ENCODE data around the gene BBS1.

BBS1 gene

GRCh38 chr11:66477263-66478201 is 32.9 kb upstream of the BBS1 start:
- DNase-seq = no peak

DNA sequence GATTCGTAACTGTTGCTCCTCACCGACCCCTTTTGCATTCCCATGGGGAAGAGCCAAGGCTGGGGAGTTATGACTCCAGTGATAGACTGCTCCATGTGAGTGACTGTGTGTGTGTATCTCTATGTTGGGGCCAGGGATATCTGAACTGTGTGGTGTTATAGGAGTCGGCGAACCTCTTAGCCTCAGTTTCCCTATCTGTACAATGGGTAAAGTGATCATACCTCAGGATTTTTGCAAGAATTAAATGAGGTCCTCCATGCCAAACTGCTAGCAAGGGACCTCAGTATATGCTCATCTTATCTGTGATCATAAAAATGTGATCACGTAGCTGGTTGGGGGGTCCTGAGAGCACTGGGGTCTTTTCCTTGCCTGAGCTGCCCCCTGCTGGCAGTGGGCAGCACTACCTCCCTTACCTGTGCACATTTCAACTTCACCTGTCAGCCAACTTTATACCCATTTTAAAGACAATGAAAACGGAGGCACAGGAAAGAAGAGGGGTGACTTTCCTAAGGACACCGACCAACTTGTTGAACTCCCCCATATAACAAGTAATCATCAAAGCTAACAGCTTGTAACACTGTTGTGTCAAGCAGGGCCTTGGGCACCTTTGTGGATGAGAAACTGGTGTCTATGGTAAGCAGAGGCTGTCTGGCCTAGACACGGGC is 31.6 kb upstream of the BBS1 start:
- DNase-seq = no peak

DNA sequence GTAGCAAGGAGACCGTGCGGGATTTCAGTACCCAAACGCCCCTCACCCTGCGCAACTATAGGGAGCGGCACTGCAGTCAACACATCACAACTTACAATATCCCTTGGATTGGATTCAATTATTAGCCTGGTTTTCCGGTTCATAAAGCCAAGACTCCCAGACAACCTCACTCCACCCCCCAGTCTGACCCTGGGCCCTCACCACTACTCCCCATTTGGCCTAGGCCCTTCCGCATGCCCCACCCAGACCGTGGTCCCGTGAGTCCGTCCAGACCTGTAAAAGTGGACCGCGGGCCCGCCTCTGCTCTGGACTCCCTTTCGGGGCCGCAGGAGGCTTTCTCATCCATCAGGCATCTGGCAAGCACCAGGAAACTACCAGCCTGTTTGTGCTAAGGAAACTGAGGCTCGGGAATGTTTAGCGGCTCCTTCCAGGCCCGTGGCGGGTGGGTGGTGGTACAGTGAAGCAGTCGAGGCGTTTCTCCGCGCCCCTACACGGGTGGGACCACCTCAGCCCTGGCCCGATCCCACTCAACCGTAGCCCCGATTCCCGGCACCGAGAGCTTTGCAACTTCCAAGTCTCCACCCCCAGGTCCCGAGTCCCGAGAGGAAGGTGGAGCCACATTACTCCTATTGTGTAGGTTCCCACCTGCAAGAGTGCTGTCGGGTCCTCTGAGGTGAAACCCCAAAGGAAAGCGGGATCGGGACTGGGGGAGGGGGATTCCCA is 30.9 kb upstream of the BBS1 start:
- DNase-seq = peak; percentile 82

- peak; percentile 98 for DNase-seq
These were observed 30.1 kb upstream of the BBS1 start, which contains the start of gene DPP3 for GRCh38 chr11:66480117-66480938. TSS of gene DPP3 (plus strand) at chr11:66480434. CDS start at chr11:66482201, 1,767 bp downstream.

- DNase-seq = no peak
These were observed 25.5 kb upstream of the BBS1 start for GRCh38 chr11:66484806-66485380.

DNA sequence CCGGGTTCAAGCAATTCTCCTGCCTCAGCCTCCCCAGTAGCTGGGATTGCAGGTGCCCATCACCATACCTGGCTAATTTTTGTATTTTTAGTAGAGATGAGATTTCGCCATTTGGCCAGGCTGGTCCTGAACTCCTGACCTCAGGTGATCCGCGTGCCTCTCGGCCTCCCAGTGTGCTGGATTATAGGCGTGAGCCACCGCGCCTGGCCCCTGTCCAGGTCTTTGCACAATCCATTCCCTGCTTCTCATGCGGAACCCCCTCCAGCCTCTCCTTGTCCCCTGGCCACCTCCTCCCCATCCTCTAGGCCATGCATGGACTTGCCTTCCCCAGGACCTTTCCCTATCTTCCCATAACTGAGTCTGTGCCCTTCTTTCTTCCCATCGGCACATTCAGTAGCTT is 21.5 kb upstream of the BBS1 start:
- DNase-seq = no peak

- peak; percentile 63 for DNase-seq
These were observed 20.8 kb upstream of the BBS1 start for GRCh38 chr11:66489636-66490035.

DNA sequence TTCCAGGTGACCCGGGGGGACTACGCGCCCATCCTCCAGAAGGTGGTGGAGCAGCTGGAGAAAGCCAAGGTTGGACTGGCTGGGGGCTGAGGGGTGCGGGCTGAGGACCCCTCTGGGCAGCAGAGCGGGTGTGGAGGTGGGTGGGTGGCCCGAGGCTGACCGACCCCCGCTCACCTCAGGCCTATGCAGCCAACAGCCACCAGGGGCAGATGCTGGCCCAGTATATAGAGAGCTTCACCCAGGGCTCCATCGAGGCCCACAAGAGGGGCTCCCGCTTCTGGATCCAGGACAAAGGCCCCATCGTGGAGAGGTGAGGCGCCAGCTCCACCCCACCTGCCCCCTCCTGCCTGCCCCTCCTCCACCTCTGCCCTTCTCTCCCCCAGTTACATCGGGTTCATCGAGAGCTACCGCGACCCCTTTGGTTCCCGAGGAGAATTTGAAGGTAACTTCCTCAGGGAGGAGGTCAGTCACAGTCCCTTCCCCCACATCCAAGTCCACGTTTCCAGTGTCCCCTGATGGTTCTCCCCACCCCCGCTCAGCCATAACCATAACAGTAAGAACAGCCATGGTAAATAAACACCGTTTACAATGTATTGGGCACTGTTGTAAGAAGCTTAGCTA is 19.0 kb upstream of the BBS1 start:
- DNase-seq = no peak

DNA sequence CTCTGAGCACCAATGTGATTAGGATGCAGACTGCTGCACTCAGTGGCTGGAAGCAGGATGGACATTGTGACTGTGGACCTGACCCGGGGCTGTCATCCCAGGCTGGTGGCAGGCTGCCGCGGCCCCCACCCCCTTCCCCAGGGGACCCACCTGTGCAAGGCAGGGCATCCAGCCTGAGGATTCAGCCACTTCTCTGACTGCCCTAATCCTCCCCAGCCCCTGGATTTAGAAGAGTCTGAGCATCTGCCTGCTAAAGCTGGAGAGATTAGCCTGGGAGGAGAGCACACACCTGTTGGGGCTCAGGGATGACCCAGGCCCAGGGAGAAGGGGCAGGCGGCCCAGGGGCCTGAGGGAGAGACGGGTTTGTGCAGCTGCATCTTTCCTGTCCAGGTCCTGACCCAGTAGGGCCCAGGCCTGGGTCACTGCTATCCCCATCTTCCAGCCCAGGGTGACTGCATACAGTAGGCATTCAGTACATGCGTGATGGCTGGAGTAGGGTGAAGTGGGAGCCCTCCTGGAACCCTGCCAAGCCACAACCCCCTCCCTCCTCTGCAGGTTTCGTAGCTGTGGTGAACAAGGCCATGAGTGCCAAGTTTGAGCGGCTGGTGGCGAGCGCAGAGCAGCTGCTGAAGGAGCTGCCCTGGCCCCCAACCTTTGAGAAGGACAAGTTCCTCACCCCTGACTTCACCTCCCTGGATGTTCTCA is 18.1 kb upstream of the BBS1 start:
- no peak for DNase-seq

DNA sequence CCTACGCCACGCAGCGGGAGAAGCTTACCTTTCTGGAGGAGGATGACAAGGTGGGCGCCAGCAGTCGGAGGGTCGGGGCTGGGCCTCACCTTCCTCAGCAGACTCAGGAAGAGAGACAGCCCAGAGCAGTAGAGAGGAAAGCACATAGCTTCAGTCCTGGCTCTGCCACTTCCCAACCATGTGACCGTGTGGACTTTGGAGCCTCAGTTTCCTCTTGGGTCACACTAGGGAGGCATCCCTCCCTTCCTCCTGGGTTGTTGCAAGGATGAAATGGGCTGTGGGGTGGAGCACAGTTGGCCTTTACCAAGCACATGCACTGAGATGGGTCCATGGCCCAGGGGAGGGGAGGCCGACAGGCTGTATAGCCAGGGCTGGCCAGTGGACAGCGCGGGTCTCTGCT is 17.3 kb upstream of the BBS1 start:
- no peak for DNase-seq

DNA sequence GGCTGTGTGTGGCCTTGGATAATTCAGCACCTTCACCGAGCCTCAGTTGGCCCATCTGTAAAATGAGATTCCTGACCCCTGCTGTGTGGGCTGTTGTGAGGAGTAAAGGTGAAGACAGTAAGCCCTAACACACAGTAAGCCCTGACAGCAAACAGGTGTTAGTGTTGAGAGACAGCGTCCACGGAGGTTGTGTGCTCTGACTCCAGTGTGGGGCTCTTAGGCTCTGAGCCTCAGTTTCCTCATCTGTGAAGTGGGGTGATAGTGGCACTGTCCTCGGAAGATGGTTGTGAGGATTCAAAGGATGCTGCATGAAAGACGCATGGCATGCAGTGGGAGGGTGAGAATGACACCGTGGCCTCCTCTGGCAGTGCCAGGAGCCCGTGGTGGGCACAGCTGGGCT is 16.0 kb upstream of the BBS1 start:
- no peak for DNase-seq

- DNase-seq = no peak
These were observed 15.5 kb upstream of the BBS1 start for GRCh38 chr11:66494935-66495334.

DNA sequence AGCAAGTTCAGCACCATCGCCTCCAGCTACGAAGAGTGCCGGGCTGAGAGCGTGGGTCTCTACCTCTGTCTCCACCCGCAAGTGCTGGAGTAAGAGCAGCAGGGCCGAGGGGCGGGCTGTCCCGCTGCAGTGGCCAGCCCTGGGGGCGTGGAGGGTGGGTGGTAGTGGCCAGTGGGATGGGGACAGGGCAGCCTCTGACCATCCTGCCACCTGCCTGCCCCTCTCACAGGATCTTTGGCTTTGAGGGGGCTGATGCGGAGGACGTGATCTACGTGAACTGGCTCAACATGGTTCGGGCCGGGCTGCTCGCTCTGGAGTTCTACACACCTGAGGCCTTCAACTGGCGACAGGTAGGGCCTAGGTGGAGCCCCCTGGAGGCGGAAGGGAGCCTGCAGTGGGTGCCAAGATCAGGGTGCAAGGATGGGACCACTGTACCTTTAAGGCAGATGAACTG is 15.0 kb upstream of the BBS1 start:
- DNase-seq = no peak

DNA sequence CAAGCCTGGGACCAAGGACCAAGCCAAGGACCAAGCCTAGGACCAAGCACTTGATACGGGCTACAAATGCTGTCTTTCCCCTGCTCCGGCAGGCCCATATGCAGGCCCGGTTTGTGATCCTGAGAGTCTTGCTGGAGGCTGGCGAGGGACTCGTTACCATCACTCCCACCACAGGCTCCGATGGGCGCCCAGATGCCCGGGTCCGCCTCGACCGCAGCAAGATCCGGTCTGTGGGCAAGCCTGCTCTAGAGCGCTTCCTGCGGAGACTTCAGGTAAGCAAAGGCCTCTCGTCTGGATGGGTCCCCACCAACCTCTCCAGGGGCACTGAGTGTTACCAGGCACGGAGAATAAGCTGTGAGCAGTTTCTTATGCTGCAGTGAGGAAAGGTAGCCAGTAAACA is 13.2 kb upstream of the BBS1 start:
- DNase-seq = no peak

DNA sequence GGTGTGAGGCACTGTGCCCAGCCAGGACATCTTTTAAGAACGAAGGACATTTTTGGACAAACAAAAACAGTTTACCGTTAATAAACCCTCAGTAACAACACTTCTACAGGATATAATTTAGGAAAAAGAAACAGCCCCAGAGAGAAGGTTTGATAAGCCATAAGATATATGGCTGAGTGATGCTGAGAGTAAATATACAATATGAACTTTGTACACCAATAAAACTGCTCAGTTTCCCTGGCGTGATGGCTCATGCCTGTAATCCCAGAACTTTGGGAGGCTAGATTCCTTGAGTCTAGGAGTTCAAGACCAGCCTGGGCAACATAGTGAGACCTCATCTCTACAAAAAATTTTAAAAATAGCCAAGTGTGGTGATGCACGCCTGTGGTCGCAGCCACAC is 11.9 kb upstream of the BBS1 start:
- DNase-seq = no peak

- no peak for DNase-seq
These were observed 5.1 kb upstream of the BBS1 start for GRCh38 chr11:66505276-66505816.

- DNase-seq = no peak
These were observed 1.3 kb upstream of the BBS1 start for GRCh38 chr11:66509131-66509561.

- DNase-seq = no peak
These were observed 530 bp downstream of the BBS1 start for GRCh38 chr11:66510990-66511339.

- DNase-seq = no peak
These were observed 13.2 kb downstream of the BBS1 start for GRCh38 chr11:66523611-66524010.

DNA sequence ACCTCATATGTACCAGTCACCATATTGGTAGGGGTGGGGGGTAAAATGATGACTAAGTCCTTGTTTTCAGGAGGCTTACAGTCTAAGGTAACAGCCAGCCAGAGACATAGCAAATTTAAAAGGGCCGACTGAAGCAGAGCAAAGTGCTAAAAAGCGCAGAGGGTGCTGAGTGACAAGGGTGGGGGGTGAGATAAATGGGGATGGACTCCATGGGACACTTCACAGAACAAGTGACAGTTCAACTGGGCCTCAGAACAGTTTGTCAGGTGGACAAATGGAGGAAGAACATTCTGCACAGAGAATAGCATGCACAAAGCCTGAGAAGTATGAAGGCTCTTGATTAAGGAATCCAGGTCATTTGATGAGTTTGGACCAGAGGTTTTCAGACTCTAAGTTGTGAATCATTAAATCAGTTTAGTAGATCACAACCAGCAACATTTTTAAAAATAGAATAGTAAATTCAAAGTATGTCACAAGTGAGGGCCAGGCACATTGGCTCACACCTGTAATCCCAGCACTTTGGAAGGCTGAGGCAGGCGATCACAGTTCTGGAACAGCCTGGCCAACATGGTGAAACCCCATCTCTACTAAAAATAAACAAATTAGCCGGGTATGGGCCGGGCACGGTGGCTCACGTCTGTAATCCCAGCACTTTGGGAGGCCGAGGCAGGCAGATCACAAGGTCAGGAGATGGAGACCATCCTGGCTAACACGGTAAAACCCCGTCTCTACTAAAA is 14.0 kb downstream of the BBS1 start:
- DNase-seq = no peak

Measured in NCI-H1092 (cell line).